NCI-H82 treated with DMSO at 0.1 percent for 48 hours (cell line): ENCODE measurements around the gene NOSTRIN.
"Not testable (repeated sequence)": the region's sequence is repeated elsewhere in the genome, so short reads cannot be mapped to it uniquely, and the experiment has no call there.

Source experiments
- DNase-seq: peaks from one replicate; lab custom pipeline; 2025; ENCODE audit not compliant: unreplicated experiment; lab: John Stamatoyannopoulos, UW

The NOSTRIN gene, protein sequence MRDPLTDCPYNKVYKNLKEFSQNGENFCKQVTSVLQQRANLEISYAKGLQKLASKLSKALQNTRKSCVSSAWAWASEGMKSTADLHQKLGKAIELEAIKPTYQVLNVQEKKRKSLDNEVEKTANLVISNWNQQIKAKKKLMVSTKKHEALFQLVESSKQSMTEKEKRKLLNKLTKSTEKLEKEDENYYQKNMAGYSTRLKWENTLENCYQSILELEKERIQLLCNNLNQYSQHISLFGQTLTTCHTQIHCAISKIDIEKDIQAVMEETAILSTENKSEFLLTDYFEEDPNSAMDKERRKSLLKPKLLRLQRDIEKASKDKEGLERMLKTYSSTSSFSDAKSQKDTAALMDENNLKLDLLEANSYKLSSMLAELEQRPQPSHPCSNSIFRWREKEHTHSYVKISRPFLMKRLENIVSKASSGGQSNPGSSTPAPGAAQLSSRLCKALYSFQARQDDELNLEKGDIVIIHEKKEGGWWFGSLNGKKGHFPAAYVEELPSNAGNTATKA

GRCh38 chr2:168801961-168802858 is at the start of gene NOSTRIN:
Gene NOSTRIN, plus strand, starts transcription at chr2:168802637. Its CDS starts 10 bp downstream, at chr2:168802647.
- DNase-seq = no peak

GRCh38 chr2:168753765-168754329 is 48.6 kb upstream of the NOSTRIN start:
- DNase-seq = no peak

DNA sequence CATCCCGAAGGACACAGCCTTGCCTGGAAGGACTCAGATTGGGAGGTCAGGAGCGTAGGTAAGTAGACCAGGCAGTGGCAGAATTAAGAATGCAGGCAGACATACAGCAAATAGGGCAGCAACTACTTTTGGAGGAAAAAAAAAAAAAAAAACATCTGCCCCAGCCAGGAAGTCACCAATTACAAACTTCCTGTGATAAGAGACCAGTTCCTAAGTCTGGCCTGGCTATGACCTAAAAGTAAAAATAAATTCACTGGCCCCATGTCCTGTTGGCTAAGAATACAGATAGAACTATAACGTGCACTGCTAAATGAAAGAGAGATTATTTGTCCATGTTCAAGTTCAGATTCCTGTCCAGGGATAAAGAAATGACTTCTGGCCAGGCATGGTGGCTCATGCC is 45.2 kb upstream of the NOSTRIN start:
- DNase-seq = no peak

DNA sequence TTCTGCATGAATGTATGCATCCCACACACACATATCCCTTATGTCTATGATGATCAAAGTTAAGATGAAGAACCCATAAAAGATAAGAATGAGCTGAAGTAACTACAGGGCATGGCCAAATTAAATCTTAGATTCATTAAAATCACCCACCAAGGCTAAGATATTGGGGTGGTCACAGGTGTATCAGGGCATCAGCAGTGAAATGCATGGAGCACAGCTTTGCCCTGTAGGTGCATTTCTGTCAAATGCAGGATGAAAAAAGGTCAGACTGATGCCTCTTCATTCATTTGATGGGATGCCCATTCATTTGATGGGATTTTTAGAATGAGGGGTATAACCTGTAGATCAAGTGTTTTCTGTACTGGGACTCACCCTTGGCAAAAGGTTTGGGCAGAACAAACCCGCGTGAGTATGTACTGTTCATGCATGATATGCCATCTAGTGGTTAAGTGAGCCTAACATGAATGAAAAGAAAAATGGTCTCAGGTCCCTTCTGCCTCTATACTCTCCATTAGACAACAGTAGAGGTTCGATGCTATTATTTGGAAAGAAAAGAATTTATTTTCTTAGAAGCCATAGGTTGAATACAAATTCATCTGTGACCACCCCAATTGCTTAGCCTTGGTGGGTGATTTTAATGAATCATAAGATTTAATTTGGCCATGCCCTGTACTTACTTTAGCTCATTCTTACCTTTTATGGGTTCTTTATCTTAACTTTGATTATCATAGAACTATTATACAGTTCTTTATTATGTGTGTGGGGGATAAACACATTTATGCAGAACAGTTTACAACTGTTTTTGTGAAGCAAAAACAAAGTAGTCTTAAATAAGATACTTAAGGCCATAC is 43.2 kb upstream of the NOSTRIN start:
- DNase-seq = peak; percentile 6

DNA sequence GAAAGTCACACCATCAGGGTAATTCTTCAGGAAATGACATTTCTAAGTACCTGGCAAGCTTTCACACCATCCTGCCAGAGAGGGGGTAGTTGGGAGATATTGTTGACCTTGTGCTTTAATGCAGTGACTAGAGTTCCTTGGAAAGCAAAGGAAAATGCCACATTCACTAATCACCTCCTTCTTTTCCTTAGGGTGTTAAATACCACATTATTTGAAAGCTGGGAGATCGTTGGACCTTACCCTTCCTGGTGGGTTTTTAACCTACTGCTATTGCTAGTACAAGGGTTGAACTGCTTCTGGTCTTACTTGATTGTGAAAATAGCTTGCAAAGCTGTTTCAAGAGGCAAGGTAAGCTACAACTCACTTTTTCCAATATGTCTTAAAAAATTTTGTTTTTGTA is 37.0 kb upstream of the NOSTRIN start:
- DNase-seq = no peak

GRCh38 chr2:168766600-168766999 is 35.8 kb upstream of the NOSTRIN start:
- no peak for DNase-seq

DNA sequence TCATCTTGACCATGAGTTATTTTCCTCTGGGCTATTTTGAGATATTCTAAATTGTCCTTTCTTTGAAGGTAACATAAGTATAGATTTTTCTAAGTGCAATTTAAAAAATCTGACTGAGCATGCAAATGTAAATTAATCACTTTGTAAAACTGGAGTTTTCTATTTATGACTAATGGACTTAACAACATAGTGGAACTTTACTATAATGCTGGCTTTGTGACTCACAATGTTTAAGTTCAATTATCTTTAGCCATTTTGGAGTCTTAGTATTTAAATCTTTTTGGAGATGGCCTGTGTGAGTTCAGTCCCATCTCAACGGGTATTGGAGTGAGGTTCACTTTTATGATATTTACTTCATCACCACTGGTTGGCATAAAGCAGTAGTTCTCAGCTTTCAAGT is 35.2 kb upstream of the NOSTRIN start:
- DNase-seq = no peak

- not testable (repeated sequence) for DNase-seq
These were observed 34.1 kb upstream of the NOSTRIN start for GRCh38 chr2:168768357-168768756.

DNA sequence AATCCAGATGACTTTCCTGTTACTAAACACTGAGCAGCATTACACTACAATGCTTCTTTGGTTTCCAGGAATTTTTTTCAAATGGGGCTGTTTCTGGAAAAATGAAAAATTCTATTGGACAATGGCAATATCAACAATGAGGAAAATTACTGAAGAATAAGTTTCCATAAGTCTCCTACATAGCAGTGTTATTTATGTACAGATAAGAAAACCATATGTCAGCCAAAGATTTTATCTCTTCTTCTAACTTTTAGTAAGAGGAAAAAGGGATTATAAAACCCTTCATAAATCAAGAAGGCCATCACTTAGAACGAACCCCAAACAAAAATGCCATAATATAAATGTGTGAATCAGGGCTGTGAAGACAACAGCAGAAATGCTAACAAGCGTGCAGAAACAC is 31.6 kb upstream of the NOSTRIN start:
- DNase-seq = no peak

- no peak for DNase-seq
These were observed 29.7 kb upstream of the NOSTRIN start for GRCh38 chr2:168772704-168773103.

GRCh38 chr2:168773128-168773527 is 29.3 kb upstream of the NOSTRIN start:
- DNase-seq = no peak

GRCh38 chr2:168773719-168774521 is 28.5 kb upstream of the NOSTRIN start:
- no peak for DNase-seq

DNA sequence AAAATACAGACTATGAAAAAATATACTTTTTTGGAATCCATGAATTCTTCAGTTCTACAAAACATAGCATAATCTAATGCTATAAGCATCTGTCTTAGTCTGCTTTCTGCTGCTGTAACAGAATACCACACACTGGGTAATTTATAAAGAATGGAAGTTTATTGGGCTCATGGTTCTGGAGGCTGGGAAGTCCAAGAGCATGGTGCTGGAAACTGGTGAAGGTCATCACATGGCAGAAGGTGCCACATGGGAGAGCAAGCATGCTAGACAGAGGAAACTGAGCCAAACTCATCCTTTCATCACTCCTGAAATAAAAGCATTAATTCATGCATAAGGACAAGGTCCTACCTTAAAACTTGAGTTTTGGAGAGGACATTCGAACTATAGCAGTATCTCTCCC is 26.6 kb upstream of the NOSTRIN start:
- no peak for DNase-seq

DNA sequence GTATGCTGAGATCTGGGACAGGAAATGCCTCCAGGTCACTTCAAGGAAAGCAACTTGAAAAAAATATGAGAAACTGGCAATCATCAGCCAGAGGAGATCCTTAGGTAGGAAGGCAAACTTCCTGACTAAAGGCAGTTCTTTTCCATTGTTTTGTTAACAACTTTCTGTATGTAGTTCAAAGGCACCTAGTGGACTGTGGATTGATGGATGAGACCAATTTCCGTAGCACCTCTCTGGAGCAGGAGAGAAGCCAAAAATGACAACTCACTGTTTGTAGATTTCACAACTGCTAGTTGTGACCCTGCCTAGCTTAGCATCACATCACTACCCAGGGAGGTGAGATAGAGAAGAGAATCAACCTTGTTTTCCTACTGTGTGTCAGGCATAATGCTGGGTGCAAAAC is 21.8 kb upstream of the NOSTRIN start:
- DNase-seq = no peak

DNA sequence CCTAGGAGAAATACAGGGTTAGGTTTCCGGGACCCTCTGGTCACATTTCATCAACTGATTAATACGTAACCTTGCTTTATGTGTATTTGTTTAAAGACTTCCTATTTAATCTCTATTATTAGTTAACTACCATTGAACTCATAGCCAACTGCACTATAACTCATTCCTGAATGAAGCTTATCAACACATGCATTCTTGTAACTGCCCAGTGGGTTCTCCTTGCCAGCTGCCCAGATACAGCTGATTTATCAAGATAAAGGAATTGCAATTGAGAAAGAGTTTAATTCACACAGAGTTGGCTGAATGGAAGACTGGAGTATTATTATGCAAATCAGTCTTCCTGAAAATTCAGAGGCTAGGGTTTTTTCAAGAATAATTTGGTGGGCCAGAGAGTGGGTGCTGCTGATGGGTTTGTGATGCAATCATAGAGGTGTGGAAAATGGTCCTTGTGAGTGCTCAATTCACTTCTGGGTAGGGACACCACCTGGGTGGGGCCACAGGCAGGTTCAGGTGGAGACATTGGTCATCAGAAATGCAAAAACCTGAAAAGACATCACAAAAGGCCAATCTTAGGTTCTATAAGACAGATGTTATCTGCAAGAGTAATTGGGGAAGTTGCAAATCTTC is 21.1 kb upstream of the NOSTRIN start:
- DNase-seq = no peak

DNA sequence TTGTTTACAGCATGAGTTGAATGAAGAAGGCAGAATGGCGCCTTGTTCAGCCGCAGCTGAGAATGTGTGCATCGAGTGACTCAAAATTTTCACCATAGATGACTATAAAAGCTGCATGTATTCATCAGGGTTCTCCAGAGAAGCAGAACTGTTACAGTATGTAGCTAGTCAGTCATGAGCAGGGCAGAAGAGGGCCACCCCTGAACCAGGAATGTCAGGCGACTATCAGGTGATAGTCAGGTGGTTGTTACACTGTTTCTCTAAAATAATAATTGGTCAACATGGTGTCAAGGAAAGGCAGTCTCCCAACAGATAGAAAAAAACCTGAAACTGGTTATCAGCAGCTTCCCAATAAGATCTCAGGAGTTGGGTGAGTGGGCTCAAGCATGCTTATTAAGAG is 20.2 kb upstream of the NOSTRIN start:
- no peak for DNase-seq

DNA sequence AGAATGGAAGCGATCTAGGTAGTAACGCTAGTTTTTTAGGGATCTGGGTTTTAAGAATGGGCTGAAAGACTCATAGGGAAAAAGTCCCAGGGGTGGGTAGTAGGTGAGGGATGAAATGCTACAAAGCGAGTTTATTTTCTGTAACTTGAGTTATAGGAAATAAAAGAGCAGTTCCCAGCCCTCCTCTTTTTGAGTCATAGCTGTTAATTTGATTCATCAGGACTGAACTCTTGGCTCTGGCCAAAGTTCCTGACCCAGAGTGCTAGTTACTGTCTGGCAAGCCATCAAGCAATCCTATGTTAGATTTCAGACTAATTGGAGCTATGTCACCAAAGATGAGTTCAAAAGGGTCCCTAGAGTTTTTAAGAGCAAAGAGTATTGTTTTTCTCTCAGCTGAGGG is 17.4 kb upstream of the NOSTRIN start:
- no peak for DNase-seq

DNA sequence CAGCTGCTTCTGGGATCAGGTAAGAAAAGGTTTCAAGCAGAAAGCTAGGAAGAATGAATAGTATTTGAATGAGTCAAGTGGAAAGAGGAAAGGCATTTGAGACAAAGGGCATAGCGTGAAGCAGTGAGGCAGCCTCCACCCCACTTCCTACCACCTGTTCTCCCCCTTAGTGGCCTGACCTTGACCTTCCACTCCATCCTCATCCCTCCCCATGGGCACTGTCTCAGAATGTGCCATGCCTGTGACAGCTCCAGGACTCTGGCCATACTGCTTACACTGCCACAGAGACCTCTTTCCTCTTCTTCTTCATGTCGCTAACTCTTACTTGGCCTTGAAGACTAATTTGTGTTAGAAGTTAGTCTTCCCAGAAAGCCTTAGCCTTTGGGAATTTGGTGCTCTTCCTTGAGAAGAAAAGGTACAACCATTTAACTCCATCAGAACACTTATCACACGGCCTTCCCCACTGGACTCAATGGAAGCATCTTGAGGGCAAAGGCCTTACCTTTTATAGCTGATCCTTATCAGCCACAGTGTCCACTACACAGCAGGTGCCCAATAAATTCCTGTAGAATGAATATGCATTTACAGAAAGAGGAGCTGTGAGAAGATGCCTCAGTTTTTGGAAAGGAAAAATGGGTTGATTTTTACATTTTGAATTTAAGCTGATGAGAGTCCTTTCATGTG is 15.2 kb upstream of the NOSTRIN start:
- no peak for DNase-seq
